ENCODE data around the gene PAFAH2.
"Not testable (repeated sequence)": the region's sequence is repeated elsewhere in the genome, so short reads cannot be mapped to it uniquely, and the experiment has no call there.

PAFAH2 gene

GRCh38 chr1:25958465-25958864 is 39.4 kb downstream of the PAFAH2 start:
- H3K4me3 ChIP-seq (ENCODE audit: insufficient read depth, low read depth, low read length): no peak overlapping the region
- no peaks in the 10 kb centered on the region for H3K4me1 ChIP-seq (ENCODE audit: control insufficient read depth, insufficient read depth, low read length)
- H3K27ac ChIP-seq (ENCODE audit: insufficient read depth, low read depth, low read length, poor library complexity, severe bottlenecking): no peak overlapping the region
- 95 to 97% methylated on average over 6 of the region's 6 CpGs for WGBS, 2 experiments
- no peaks in the 10 kb centered on the region for H3K9me3 ChIP-seq (ENCODE audit: control insufficient read depth, low read length)
- H3K36me3 ChIP-seq (ENCODE audit: control insufficient read depth, insufficient read depth, low read length): peaks cover 31% of the 10 kb centered on the region
- no peaks in the 10 kb centered on the region for H3K27me3 ChIP-seq (ENCODE audit: control insufficient read depth, insufficient read depth, low read length, poor library complexity, severe bottlenecking)

GRCh38 chr1:25955553-25955952 is 42.3 kb downstream of the PAFAH2 start:
- Histone ChIP-seq H3K27me3 (ENCODE audit: control insufficient read depth, insufficient read depth, low read length, poor library complexity, severe bottlenecking) (no peaks in the 10 kb centered on the region), H3K36me3 (ENCODE audit: control insufficient read depth, insufficient read depth, low read length) (peaks cover 17% of the 10 kb centered on the region), H3K4me1 (ENCODE audit: control insufficient read depth, insufficient read depth, low read length) (no peaks in the 10 kb centered on the region), H3K27ac (ENCODE audit: insufficient read depth, low read depth, low read length, poor library complexity, severe bottlenecking) (no peak overlapping the region), H3K9me3 (ENCODE audit: control insufficient read depth, low read length) (no peaks in the 10 kb centered on the region), H3K4me3 (ENCODE audit: insufficient read depth, low read depth, low read length) (no peak overlapping the region)

- Histone ChIP-seq H3K4me1 (ENCODE audit: control insufficient read depth, insufficient read depth, low read length) (no peaks in the 10 kb centered on the region), H3K36me3 (ENCODE audit: control insufficient read depth, insufficient read depth, low read length) (peaks cover 9% of the 10 kb centered on the region), H3K27me3 (ENCODE audit: control insufficient read depth, insufficient read depth, low read length, poor library complexity, severe bottlenecking) (no peaks in the 10 kb centered on the region), H3K27ac (ENCODE audit: insufficient read depth, low read depth, low read length, poor library complexity, severe bottlenecking) (no peak overlapping the region), H3K4me3 (ENCODE audit: insufficient read depth, low read depth, low read length) (no peak overlapping the region), H3K9me3 (ENCODE audit: control insufficient read depth, low read length) (no peaks in the 10 kb centered on the region)
- 80 to 83% methylated on average over 10 of the region's 10 CpGs for WGBS, 2 experiments
These were observed 43.5 kb downstream of the PAFAH2 start for GRCh38 chr1:25954282-25954938.

- H3K27me3 ChIP-seq (ENCODE audit: control insufficient read depth, insufficient read depth, low read length, poor library complexity, severe bottlenecking): no peaks in the 10 kb centered on the region
- 68 to 76% methylated on average over 4 of the region's 4 CpGs for WGBS, 2 experiments
- H3K9me3 ChIP-seq (ENCODE audit: control insufficient read depth, low read length): no peaks in the 10 kb centered on the region
- H3K4me3 ChIP-seq (ENCODE audit: insufficient read depth, low read depth, low read length): no peak overlapping the region
- H3K36me3 ChIP-seq (ENCODE audit: control insufficient read depth, insufficient read depth, low read length): no peaks in the 10 kb centered on the region
- H3K4me1 ChIP-seq (ENCODE audit: control insufficient read depth, insufficient read depth, low read length): no peaks in the 10 kb centered on the region
- H3K27ac ChIP-seq (ENCODE audit: insufficient read depth, low read depth, low read length, poor library complexity, severe bottlenecking): no peak overlapping the region
These were observed 44.9 kb downstream of the PAFAH2 start for GRCh38 chr1:25952841-25953401.

GRCh38 chr1:25948641-25949040 is 49.2 kb downstream of the PAFAH2 start:
- WGBS, 2 experiments: 91 to 97% methylated on average over 4 of the region's 4 CpGs

GRCh38 chr1:25947027-25947426 is 50.8 kb downstream of the PAFAH2 start:
- H3K27me3 ChIP-seq (ENCODE audit: control insufficient read depth, insufficient read depth, low read length, poor library complexity, severe bottlenecking): no peaks in the 10 kb centered on the region
- H3K9me3 ChIP-seq (ENCODE audit: control insufficient read depth, low read length): no peaks in the 10 kb centered on the region
- H3K4me1 ChIP-seq (ENCODE audit: control insufficient read depth, insufficient read depth, low read length): no peaks in the 10 kb centered on the region
- H3K27ac ChIP-seq (ENCODE audit: insufficient read depth, low read depth, low read length, poor library complexity, severe bottlenecking): no peak overlapping the region
- H3K36me3 ChIP-seq (ENCODE audit: control insufficient read depth, insufficient read depth, low read length): no peaks in the 10 kb centered on the region
- no peak overlapping the region for H3K4me3 ChIP-seq (ENCODE audit: insufficient read depth, low read depth, low read length)
- 93 to 98% methylated on average over 2 of the region's 2 CpGs for WGBS, 2 experiments

More at GRCh38 chr1:25948641-25949040, 49.2 kb downstream of the PAFAH2 start:
- no peaks in the 10 kb centered on the region for H3K9me3 ChIP-seq (ENCODE audit: control insufficient read depth, low read length)
- H3K4me3 ChIP-seq (ENCODE audit: insufficient read depth, low read depth, low read length): no peak overlapping the region
- no peak overlapping the region for H3K27ac ChIP-seq (ENCODE audit: insufficient read depth, low read depth, low read length, poor library complexity, severe bottlenecking)
- no peaks in the 10 kb centered on the region for H3K36me3 ChIP-seq (ENCODE audit: control insufficient read depth, insufficient read depth, low read length)
- no peaks in the 10 kb centered on the region for H3K4me1 ChIP-seq (ENCODE audit: control insufficient read depth, insufficient read depth, low read length)
- H3K27me3 ChIP-seq (ENCODE audit: control insufficient read depth, insufficient read depth, low read length, poor library complexity, severe bottlenecking): no peaks in the 10 kb centered on the region

- Histone ChIP-seq H3K27ac (ENCODE audit: insufficient read depth, low read depth, low read length, poor library complexity, severe bottlenecking) (no peak overlapping the region), H3K9me3 (ENCODE audit: control insufficient read depth, low read length) (no peaks in the 10 kb centered on the region)
- 27 to 31% methylated on average over 5 of the region's 5 CpGs for WGBS, 2 experiments
These were observed 52.1 kb downstream of the PAFAH2 start for GRCh38 chr1:25945761-25946160.

GRCh38 chr1:25944986-25945385 is 52.9 kb downstream of the PAFAH2 start:
- H3K27ac ChIP-seq (ENCODE audit: insufficient read depth, low read depth, low read length, poor library complexity, severe bottlenecking): no peak overlapping the region
- 92% methylated on average over 3 of the region's 3 CpGs for WGBS, 2 experiments
- H3K4me1 ChIP-seq (ENCODE audit: control insufficient read depth, insufficient read depth, low read length): no peaks in the 10 kb centered on the region
- H3K36me3 ChIP-seq (ENCODE audit: control insufficient read depth, insufficient read depth, low read length): no peaks in the 10 kb centered on the region
- no peaks in the 10 kb centered on the region for H3K27me3 ChIP-seq (ENCODE audit: control insufficient read depth, insufficient read depth, low read length, poor library complexity, severe bottlenecking)
- no peak overlapping the region for H3K4me3 ChIP-seq (ENCODE audit: insufficient read depth, low read depth, low read length)
- no peaks in the 10 kb centered on the region for H3K9me3 ChIP-seq (ENCODE audit: control insufficient read depth, low read length)

More at GRCh38 chr1:25945761-25946160, 52.1 kb downstream of the PAFAH2 start:
- no peak overlapping the region for H3K4me3 ChIP-seq (ENCODE audit: insufficient read depth, low read depth, low read length)
- H3K27me3 ChIP-seq (ENCODE audit: control insufficient read depth, insufficient read depth, low read length, poor library complexity, severe bottlenecking): no peaks in the 10 kb centered on the region
- no peaks in the 10 kb centered on the region for H3K4me1 ChIP-seq (ENCODE audit: control insufficient read depth, insufficient read depth, low read length)
- H3K36me3 ChIP-seq (ENCODE audit: control insufficient read depth, insufficient read depth, low read length): no peaks in the 10 kb centered on the region

GRCh38 chr1:25943511-25943910 is 54.4 kb downstream of the PAFAH2 start:
- H3K4me1 ChIP-seq (ENCODE audit: control insufficient read depth, insufficient read depth, low read length); H3K4me3 ChIP-seq (ENCODE audit: insufficient read depth, low read depth, low read length); H3K36me3 ChIP-seq (ENCODE audit: control insufficient read depth, insufficient read depth, low read length); H3K9me3 ChIP-seq (ENCODE audit: control insufficient read depth, low read length); H3K27ac ChIP-seq (ENCODE audit: insufficient read depth, low read depth, low read length, poor library complexity, severe bottlenecking); H3K27me3 ChIP-seq (ENCODE audit: control insufficient read depth, insufficient read depth, low read length, poor library complexity, severe bottlenecking): not testable (repeated sequence)
- WGBS, 2 experiments: 88 to 91% methylated on average over 5 of the region's 5 CpGs

- no peaks in the 10 kb centered on the region for H3K4me1 ChIP-seq (ENCODE audit: control insufficient read depth, insufficient read depth, low read length)
- WGBS, 2 experiments: 94 to 96% methylated on average over 3 of the region's 4 CpGs
- no peak overlapping the region for H3K27ac ChIP-seq (ENCODE audit: insufficient read depth, low read depth, low read length, poor library complexity, severe bottlenecking)
- no peaks in the 10 kb centered on the region for H3K36me3 ChIP-seq (ENCODE audit: control insufficient read depth, insufficient read depth, low read length)
- no peaks in the 10 kb centered on the region for H3K9me3 ChIP-seq (ENCODE audit: control insufficient read depth, low read length)
- no peak overlapping the region for H3K4me3 ChIP-seq (ENCODE audit: insufficient read depth, low read depth, low read length)
- no peaks in the 10 kb centered on the region for H3K27me3 ChIP-seq (ENCODE audit: control insufficient read depth, insufficient read depth, low read length, poor library complexity, severe bottlenecking)
These were observed 60.9 kb downstream of the PAFAH2 start for GRCh38 chr1:25936947-25937346.
